GM13977 (cell line): ENCODE results near the gene ABCB9.

Source experiments
- DNase-seq: peaks from one replicate; pipeline ENCODE4 v3.0.0; 2012; ENCODE audit warnings: low spot score
- CTCF ChIP-seq: IDR thresholded peaks from 2 replicates; pipeline ENCODE4 v1.5.1; 2012; ENCODE audit warnings: mild to moderate bottlenecking, control low read depth; ENCODE audit not compliant: insufficient read depth; ENCODE audit errors: extremely low read depth, missing control alignments
- in situ Hi-C: fragments of 300-500 bp; cut with MboI; formaldehyde crosslinking; loops from one replicate; pipeline ENCODE4 v1.12.0; 2022; ENCODE audit warnings: low sequenced_read_pairs, low pct_unique_long_range_greater_than_20kb, mixed read lengths, inconsistent platforms; ENCODE audit not compliant: unreplicated experiment

Gene ABCB9

GRCh38 chr12:122963941-122964265, 2.4 kb downstream of the ABCB9 start:
- no peak for TF ChIP-seq CTCF
- no peak for DNase-seq
- in situ Hi-C loops, result loop anchor here (25.0 kb wide), 1 partner anchor 327 kb away; no protein-coding TSS in a partner anchor

GRCh38 chr12:122961531-122962329, 4.5 kb downstream of the ABCB9 start:
- in situ Hi-C loops, result loop anchor here (25.0 kb wide), 1 partner anchor 324 kb away; no protein-coding TSS in a partner anchor
- no peak for DNase-seq
- no peak for TF ChIP-seq CTCF

- no peak for DNase-seq
- TF ChIP-seq CTCF, result no peak
- in situ Hi-C loops, result loop anchor here (25.0 kb wide), 1 partner anchor 323 kb away; no protein-coding TSS in a partner anchor
Observed at GRCh38 chr12:122960193-122960569, 6.1 kb downstream of the ABCB9 start.

- no peak for TF ChIP-seq CTCF
- no peak for DNase-seq
- in situ Hi-C loops, result loop anchor here (25.0 kb wide), 1 partner anchor 322 kb away; no protein-coding TSS in a partner anchor
Observed at GRCh38 chr12:122959566-122960192, 6.6 kb downstream of the ABCB9 start.

GRCh38 chr12:122958198-122958888, 7.9 kb downstream of the ABCB9 start:
- DNase-seq, result no peak
- TF ChIP-seq CTCF, result no peak
- in situ Hi-C loops, result loop anchor here (25.0 kb wide), 1 partner anchor 321 kb away; no protein-coding TSS in a partner anchor

GRCh38 chr12:122956035-122956434, 10.2 kb downstream of the ABCB9 start:
- in situ Hi-C loops, result loop anchor here (25.0 kb wide), 1 partner anchor 319 kb away; no protein-coding TSS in a partner anchor
- DNase-seq, result no peak
- no peak for TF ChIP-seq CTCF
